Psoas muscle (tissue), 8 donors: ENCODE results near the gene CLIC4. TPM values are rescaled to one million over a fixed set of nuclear protein-coding genes. Genes with fewer than 3 reads are reported as not detected.
"Not testable (repeated sequence)": the region's sequence is repeated elsewhere in the genome, so short reads cannot be mapped to it uniquely, and the experiment has no call there.

ENCODE experiments used
- ATAC-seq, 4 donors: fragments of 200-7000 bp; cut with Tn5 transposase; one replicate each; pipeline ENCODE4 v1.9.1; 2020; ENCODE audit warnings: moderate library complexity in 3 of 4, mild to moderate bottlenecking in 2 of 4
- DNase-seq, 2 donors: peaks; one replicate each; pipeline ENCODE4 v3.0.0-alpha.2; 2020
- H3K27ac ChIP-seq: fragments of 200-600 bp; one replicate; pipeline ENCODE4 v1.8.0; 2022
- H3K27me3 ChIP-seq, 3 donors: fragments of 200-600 bp in 1 of 3; one replicate each; pipeline versions ENCODE4 v1.6.1 to v1.8.0; 2013 to 2022; ENCODE audit warnings: low read length in 2 of 3, mild to moderate bottlenecking in 2 of 3, moderate library complexity in 1 of 3; ENCODE audit not compliant: insufficient read depth in 3 of 3
- H3K36me3 ChIP-seq, 2 donors: fragments of 200-600 bp in 1 of 2; one replicate each; pipeline versions ENCODE4 v1.6.1 to v1.8.0; 2013 to 2022; ENCODE audit warnings: low read depth in 1 of 2, mild to moderate bottlenecking in 1 of 2, moderate library complexity in 1 of 2; ENCODE audit not compliant: insufficient read depth in 1 of 2
- H3K4me1 ChIP-seq: fragments of 200-600 bp; one replicate; pipeline ENCODE4 v1.8.0; 2022
- H3K4me3 ChIP-seq: fragments of 200-600 bp; one replicate; pipeline ENCODE4 v1.8.0; 2022; ENCODE audit warnings: mild to moderate bottlenecking
- H3K9me3 ChIP-seq: fragments of 200-600 bp; one replicate; pipeline ENCODE4 v1.8.0; 2022
- CTCF ChIP-seq: fragments of 200-600 bp; IDR thresholded peaks from one replicate; pipeline ENCODE4 v1.8.0; 2022; ENCODE audit warnings: antibody characterized with exemption
- WGBS, 3 donors: extraction: QIAGEN DNeasy Blood & Tissue Kit; methylation state at CpG; one replicate each; pipeline versions ENCODE4 v1.1.6 to v1.1.7; 2013; 5-methylcytosine and 5-hydroxymethylcytosine counted together
- intact Hi-C, 2 donors: fragments of 100-400 bp; cut with DNase I; formaldehyde crosslinking; loops; one replicate each; pipeline versions ENCODE4 v1.11.0 to v1.14.2; 2022
- polyA plus RNA-seq, 3 donors: library from polyadenylated mRNA; stranded (reverse); fragments of 200-250 nt; gene quantifications; one replicate each; pipeline ENCODE4 v1.2.3, GENCODE V29; 2013
- total RNA-seq, 4 donors: library from RNA; stranded (reverse); fragmentation: NEBNext Ultra II Directional in 2 of 4; extraction: Animal tissue kit (Norgen Biotek cat#: 25700) in 2 of 4; gene quantifications; one replicate each; pipeline versions ENCODE4 v1.2.1 to v1.2.4, GENCODE V29; 2021 to 2023
- donor health status: healthy with polysubstance abuse.
- donor health status: DM: no; HTN: no; CAD: no; lungs with moderate emphysema.
- donor health status: Bipolar disorder and iron deficiency.
- donor health status: healthy.
- donor health status: DM: yes; HTN: yes; CAD: no.
- donor health status: DM: no; HTN: no; CAD: no.
- donor health status: DM: no; HTN: no; CAD: no.
- donor health status: DM: yes; HTN: yes; CAD: no.

Gene CLIC4
- total and polyA plus RNA-seq, 7 donors: 22.1 to 67.3 (median 44.8) TPM

GRCh38 chr1:24773618-24774017 lies 28.4 kb downstream of the CLIC4 start:
- DNase-seq (no peak), ATAC-seq (no peak)
- Histone ChIP-seq H3K27me3 (no peaks in the 10 kb centered on the region), H3K4me3 (no peak overlapping the region), H3K36me3 (no peaks in the 10 kb centered on the region), H3K4me1 (peaks cover 11% of the 10 kb centered on the region), H3K27ac (no peak overlapping the region), H3K9me3 (no peaks in the 10 kb centered on the region)
- no peak for TF ChIP-seq CTCF
- intact Hi-C loops: no loop called here

GRCh38 chr1:24775348-24775747 lies 30.1 kb downstream of the CLIC4 start:
- 81 to 86% (median 86%) methylated on average over 3 of the region's 3 CpGs for WGBS, 3 donors
- no peak for TF ChIP-seq CTCF
- intact Hi-C loops: no loop called here
- peaks cover 7% of the 10 kb centered on the region for H3K4me1 ChIP-seq
- no peak overlapping the region for H3K4me3 ChIP-seq
- H3K27me3 ChIP-seq: no peaks in the 10 kb centered on the region
- H3K9me3 ChIP-seq: no peaks in the 10 kb centered on the region
- DNase-seq (no peak), ATAC-seq (no peak)
- H3K36me3 ChIP-seq: no peaks in the 10 kb centered on the region
- no peak overlapping the region for H3K27ac ChIP-seq

GRCh38 chr1:24775916-24776315 lies 30.7 kb downstream of the CLIC4 start:
- no peak overlapping the region for H3K27ac ChIP-seq
- ATAC-seq (no peak), DNase-seq (no peak)
- H3K36me3 ChIP-seq: no peaks in the 10 kb centered on the region
- intact Hi-C loops: no loop called here
- H3K4me1 ChIP-seq: peaks cover 3% of the 10 kb centered on the region
- 67 to 77% (median 71%) methylated on average over 3 of the region's 3 CpGs for WGBS, 3 donors
- no peaks in the 10 kb centered on the region for H3K27me3 ChIP-seq
- H3K9me3 ChIP-seq: no peaks in the 10 kb centered on the region
- no peak overlapping the region for H3K4me3 ChIP-seq
- no peak for TF ChIP-seq CTCF

- no peak overlapping the region for H3K4me3 ChIP-seq
- H3K27ac ChIP-seq: no peak overlapping the region
- H3K9me3 ChIP-seq: no peaks in the 10 kb centered on the region
- TF ChIP-seq CTCF: no peak
- no peak for ATAC-seq
- intact Hi-C loops: no loop called here
- no peaks in the 10 kb centered on the region for H3K36me3 ChIP-seq
- DNase-seq: no peak
- no peaks in the 10 kb centered on the region for H3K27me3 ChIP-seq
- WGBS, 3 donors: 75 to 88% (median 83%) methylated on average over 8 of the region's 8 CpGs
- peaks cover 3% of the 10 kb centered on the region for H3K4me1 ChIP-seq
These were observed 31.6 kb downstream of the CLIC4 start for GRCh38 chr1:24776821-24777220.

GRCh38 chr1:24778141-24778540 lies 32.9 kb downstream of the CLIC4 start:
- no peak for ATAC-seq
- no peak for TF ChIP-seq CTCF
- intact Hi-C loops: no loop called here
- WGBS, 3 donors: 88 to 99% (median 90%) methylated on average over 2 of the region's 2 CpGs
- H3K4me3 ChIP-seq: no peak overlapping the region
- DNase-seq: no peak
- H3K27me3 ChIP-seq: no peaks in the 10 kb centered on the region
- H3K27ac ChIP-seq: no peak overlapping the region
- H3K36me3 ChIP-seq: no peaks in the 10 kb centered on the region
- no peaks in the 10 kb centered on the region for H3K9me3 ChIP-seq
- peaks cover 3% of the 10 kb centered on the region for H3K4me1 ChIP-seq

GRCh38 chr1:24779199-24779598 lies 34.0 kb downstream of the CLIC4 start:
- H3K4me3 ChIP-seq, H3K36me3 ChIP-seq, intact Hi-C loops, H3K27ac ChIP-seq, H3K4me1 ChIP-seq, ATAC-seq, H3K27me3 ChIP-seq, DNase-seq, H3K9me3 ChIP-seq: not testable (repeated sequence)
- 90 to 98% (median 94%) methylated on average over 8 of the region's 8 CpGs for WGBS, 3 donors
